ENCODE measurements around the gene SART3. TPM values are rescaled to one million over a fixed set of nuclear protein-coding genes. Genes with fewer than 3 reads are reported as not detected.

Gene SART3
- total and polyA plus RNA-seq, 10 of the 15 experiments (the other 5 are each of a cell fraction or from before 2014, with no cell fraction given): 8.8 to 179 (median 54.9) TPM

DNA sequence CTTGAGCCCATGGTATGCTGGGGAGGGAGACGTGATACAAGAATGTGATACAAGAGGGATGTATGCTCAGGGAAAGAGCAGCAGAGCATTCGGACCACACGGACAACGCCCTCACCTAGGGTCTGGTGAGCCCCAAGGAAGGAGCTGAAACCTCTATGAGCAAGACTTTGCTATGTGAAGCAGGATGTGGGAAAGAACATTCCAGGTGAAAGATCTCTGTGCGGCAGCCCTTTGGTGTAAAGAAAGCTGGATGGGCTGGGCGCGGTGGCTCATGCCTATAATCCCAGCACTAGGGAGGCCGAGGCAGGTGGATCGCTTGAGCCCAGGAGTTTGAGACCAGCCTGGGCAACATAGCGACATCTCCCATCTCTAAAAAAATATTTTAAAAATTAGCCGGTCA lies 62.8 kb downstream of the SART3 start (continued):
- TF ChIP-seq RUNX3 (IDR thresholded peaks at IDR 0.05; ENCODE audit: low read length): no peak
- no peak for TF ChIP-seq IKZF2 (IDR thresholded peaks at IDR 0.05)

DNA sequence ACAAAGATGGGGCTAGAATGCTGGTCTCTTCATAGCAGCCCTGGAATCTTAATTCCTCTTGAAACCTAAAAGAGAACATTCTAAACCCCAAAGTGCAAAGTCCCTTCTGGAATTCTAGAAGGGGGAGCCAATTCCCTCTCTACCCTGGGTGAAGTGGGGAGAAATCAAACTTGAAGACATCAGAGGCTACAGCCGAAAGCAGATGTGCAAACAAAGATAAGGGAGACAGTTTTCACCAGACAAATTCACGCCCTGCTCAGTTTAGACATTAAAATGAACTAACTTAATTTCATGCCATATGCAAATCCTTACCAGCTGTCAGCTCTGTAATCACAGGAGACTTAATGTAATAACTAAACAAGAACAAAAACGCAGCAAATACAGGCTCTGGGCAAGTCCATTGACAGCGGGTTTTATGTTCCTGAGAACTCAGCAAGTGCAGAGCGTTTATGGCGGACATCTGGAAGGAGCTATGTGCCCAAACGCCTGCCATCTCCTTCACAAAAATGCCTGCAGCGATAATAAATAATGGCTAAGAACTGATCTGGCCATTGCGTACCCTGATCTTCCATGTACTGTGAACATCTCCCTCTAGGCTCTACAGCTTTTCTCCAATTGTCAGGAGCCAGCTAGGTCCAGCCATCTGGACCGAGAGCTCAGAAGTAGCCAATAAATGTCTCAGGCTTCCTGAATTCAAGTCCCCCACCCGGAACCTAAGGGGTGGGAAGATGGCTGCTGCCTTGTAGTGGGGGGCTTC lies 65.0 kb downstream of the SART3 start:
- ATAC-seq (no peak), DNase-seq (ENCODE audit: low read depth, low spot score) (no peak), FAIRE-seq (no peak)
- Histone ChIP-seq H3K9ac (ENCODE audit: control insufficient read depth, insufficient read depth, low read length) (no peak overlapping the region), H3K79me2 (ENCODE audit: control insufficient read depth, insufficient read depth, low read length) (no peaks in the 10 kb centered on the region), H2AFZ (ENCODE audit: control insufficient read depth, low read depth, low read length) (no peak overlapping the region), H3K4me3 (no peak overlapping the region), H3K27ac (ENCODE audit: control insufficient read depth, insufficient read depth) (no peak overlapping the region), H4K20me1 (ENCODE audit: control insufficient read depth, insufficient read depth) (no peaks in the 10 kb centered on the region), H3K4me1 (ENCODE audit: control insufficient read depth, insufficient read depth, low read length) (no peaks in the 10 kb centered on the region; the same call in 1 of the 2 replicates), H3K4me2 (ENCODE audit: control insufficient read depth, insufficient read depth) (no peak overlapping the region), H3K36me3 (ENCODE audit: control insufficient read depth in 2 of 2, insufficient read depth in 2 of 2, low read length in 1 of 2) (no peaks in the 10 kb centered on the region), H3K27me3 (replicated peaks in 1 of 2; ENCODE audit: control insufficient read depth in 2 of 2, insufficient read depth in 2 of 2, low read length in 1 of 2) (no peaks in the 10 kb centered on the region), H3K9me3 (replicated peaks; ENCODE audit: control insufficient read depth, insufficient read depth, low read length) (no peaks in the 10 kb centered on the region; the same call in 2 of the 3 replicates)
- ChIA-PET SMC1A (ENCODE audit: uncharacterized antibody, unreplicated experiment) (interaction anchor here (0.8 to 2.3 kb wide), 8 partner anchors 16 to 578 kb away, joined by 3 to 5 read pairs (median 3); no protein-coding TSS in a partner anchor), RAD21 (ENCODE audit: unreplicated experiment) (interaction anchor here (1.4 to 2.2 kb wide), 2 partner anchors 262 to 503 kb away, joined by 3 to 6 read pairs; no protein-coding TSS in a partner anchor), POLR2A (no interaction called here), CTCF (interaction anchor here (0.6 to 3.0 kb wide), 12 partner anchors 13 to 505 kb away, joined by 3 to 8 read pairs (median 4); no protein-coding TSS in a partner anchor)
- intact Hi-C loops (cut with micrococcal nuclease; ENCODE audit: unreplicated experiment): loop anchor here (1.0 to 5.0 kb wide), 3 partner anchors 399 to 578 kb away; no protein-coding TSS in a partner anchor
- 39% methylated on average over 11 of the region's 11 CpGs for WGBS (ENCODE audit: insufficient coverage, insufficient replicate concordance, low lambda C conversion rate, missing lambda C conversion rate)
- TF ChIP-seq IRF4 (IDR thresholded peaks at IDR 0.05; ENCODE audit: low read depth, low read length): no peak
- TF ChIP-seq BACH1 (IDR thresholded peaks at IDR 0.05; ENCODE audit: borderline replicate concordance): no peak
- no peak for TF ChIP-seq TAF1 (IDR thresholded peaks at IDR 0.05; ENCODE audit: borderline replicate concordance, low read depth, low read length)
- no peak for TF ChIP-seq ZZZ3 (IDR thresholded peaks at IDR 0.05; ENCODE audit: control insufficient read depth, insufficient read length, low read depth)
- TF ChIP-seq ZBTB4 (CRISPR knock-in tag; IDR thresholded peaks at IDR 0.05): no peak
- TF ChIP-seq CTCF (IDR thresholded peaks at IDR 0.05 in 2 of 3, conservative IDR thresholded peaks at IDR 0.05 in 1 of 3; ENCODE audit: control insufficient read depth in 2 of 3, extremely low read depth in 1 of 3, insufficient read depth in 1 of 3, low read depth in 3 of 3, low read length in 3 of 3): no peak
- TF ChIP-seq MTA2 (IDR thresholded peaks at IDR 0.05; ENCODE audit: low read depth): no peak
- no peak for TF ChIP-seq JUND (IDR thresholded peaks at IDR 0.05; ENCODE audit: low read depth, low read length)
- no peak for TF ChIP-seq SMAD5 (IDR thresholded peaks at IDR 0.05; ENCODE audit: low read depth)
- no peak for TF ChIP-seq NFYB (IDR thresholded peaks at IDR 0.05; ENCODE audit: insufficient read depth, low read depth, low read length)
- in situ Hi-C loops (cut with MboI): no loop called here
- no TSS peak for BruUV-seq (replicated peaks)

All from GM12878 (cell line).